ENCODE results near the gene SUB1.

Gene SUB1

GRCh38 chr5:32638309-32638708, 53.0 kb downstream of the SUB1 start:
- no peak for DNase-seq (ENCODE audit: low read depth in 4 of 4, low spot score in 1 of 4)

- DNase-seq (ENCODE audit: low read depth in 4 of 4, low spot score in 1 of 4) = no peak
These were observed 54.6 kb downstream of the SUB1 start for GRCh38 chr5:32639943-32640342.

GRCh38 chr5:32642276-32643002, 57.1 kb downstream of the SUB1 start:
- DNase-seq (ENCODE audit: low read depth in 4 of 4, low spot score in 1 of 4) = no peak

GRCh38 chr5:32645246-32645645, 59.9 kb downstream of the SUB1 start:
- DNase-seq (ENCODE audit: low read depth in 4 of 4, low spot score in 1 of 4) = no peak

GRCh38 chr5:32646061-32646969, 61.0 kb downstream of the SUB1 start:
- no peak for DNase-seq (ENCODE audit: low read depth in 4 of 4, low spot score in 1 of 4)

- DNase-seq (ENCODE audit: low read depth in 4 of 4, low spot score in 1 of 4) = no peak
These were observed 65.7 kb downstream of the SUB1 start for GRCh38 chr5:32651088-32651487.

GRCh38 chr5:32651638-32652037, 66.3 kb downstream of the SUB1 start:
- no peak for DNase-seq (ENCODE audit: low read depth in 4 of 4, low spot score in 1 of 4)

Measured in stimulated activated CD4-positive, alpha-beta T cell treated with anti-CD3 and anti-CD28 coated beads, Interleukin-1b, Interleukin-23, amount 100 ng/mL, for 24 hours (primary cell).